GM18870 (cell line): ENCODE data around the gene RADIL.

Experiments
- ATAC-seq: cut with Tn5 transposase; IDR thresholded peaks from one replicate; pipeline ENCODE4 v1.9.1; 2021; ENCODE audit warnings: moderate library complexity; ENCODE audit not compliant: unreplicated experiment

Gene RADIL

DNA sequence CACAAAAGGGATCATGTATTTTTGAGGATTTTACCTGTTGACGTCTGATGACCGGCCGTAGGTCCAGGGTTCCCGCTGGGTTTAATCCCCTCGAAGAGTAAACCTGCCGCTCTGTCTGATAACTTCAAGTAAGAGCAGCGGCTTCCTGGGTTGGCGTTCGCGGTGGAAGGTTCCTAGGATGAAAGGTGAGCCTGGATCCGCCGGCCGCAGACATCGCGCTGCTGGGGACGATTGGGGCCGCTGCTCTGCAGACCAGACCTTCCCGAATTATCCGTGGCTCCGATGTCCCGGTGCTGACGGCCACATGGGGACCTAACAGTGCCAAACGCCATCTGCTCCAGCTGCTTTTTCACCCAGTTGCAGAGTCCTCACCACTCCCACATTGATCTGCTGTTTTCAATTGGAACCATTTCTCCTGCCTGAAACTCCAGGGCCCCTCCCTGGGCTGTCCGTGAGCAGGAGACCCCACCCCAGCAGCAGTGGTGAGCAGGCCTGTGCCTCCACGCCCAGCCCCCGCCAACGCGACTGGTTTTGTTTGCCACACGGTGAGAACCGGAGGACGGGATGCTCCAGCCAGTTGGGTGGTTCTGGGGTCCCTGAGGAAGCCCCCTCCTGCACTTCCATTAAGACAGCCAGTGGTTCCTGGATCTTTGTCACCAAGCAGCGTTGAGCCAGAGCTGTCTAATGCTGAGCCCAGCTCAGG is 120.3 kb downstream of the RADIL start:
- ATAC-seq = no peak

GRCh38 chr7:4762121-4763055 is 121.1 kb downstream of the RADIL start:
- no peak for ATAC-seq

DNA sequence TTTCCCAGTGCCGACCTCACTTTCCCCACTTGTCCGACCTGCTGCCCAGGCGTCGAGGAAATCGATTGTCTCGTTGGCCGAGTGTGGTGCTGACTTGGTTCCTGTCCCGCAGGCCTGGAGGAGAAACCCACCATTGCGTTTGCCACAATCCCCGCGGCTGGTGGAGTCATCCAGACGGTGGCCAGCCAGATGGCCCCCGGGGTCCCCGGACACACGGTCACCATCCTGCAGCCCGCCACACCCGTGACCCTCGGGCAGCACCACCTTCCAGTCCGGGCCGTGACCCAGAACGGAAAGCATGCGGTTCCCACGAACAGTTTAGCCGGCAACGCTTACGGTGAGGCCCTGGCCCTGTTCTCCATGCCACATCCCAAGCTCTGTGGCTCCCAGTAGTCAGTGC is 122.6 kb downstream of the RADIL start:
- no peak for ATAC-seq

- ATAC-seq = no peak
Observed at GRCh38 chr7:4759211-4759610, 124.3 kb downstream of the RADIL start.

DNA sequence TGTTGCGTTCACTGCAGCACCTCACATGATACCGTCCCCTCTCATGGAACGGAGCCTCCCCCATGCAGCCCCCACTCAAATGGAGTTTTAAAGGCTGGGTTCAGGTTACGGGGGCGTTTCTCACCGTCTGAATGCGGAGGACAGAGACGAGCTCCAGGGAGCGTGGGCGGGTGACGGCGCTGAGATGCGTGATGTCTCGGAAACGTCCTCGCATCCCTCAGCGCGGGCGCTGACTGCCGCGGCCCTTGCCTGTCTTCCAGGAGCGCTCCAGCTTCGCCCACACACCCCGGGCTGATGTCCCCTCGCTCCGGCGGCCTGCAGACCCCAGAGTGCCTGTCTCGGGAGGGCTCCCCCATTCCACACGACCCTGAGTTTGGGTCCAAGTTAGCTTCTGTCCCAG is 124.7 kb downstream of the RADIL start:
- ATAC-seq = no peak

DNA sequence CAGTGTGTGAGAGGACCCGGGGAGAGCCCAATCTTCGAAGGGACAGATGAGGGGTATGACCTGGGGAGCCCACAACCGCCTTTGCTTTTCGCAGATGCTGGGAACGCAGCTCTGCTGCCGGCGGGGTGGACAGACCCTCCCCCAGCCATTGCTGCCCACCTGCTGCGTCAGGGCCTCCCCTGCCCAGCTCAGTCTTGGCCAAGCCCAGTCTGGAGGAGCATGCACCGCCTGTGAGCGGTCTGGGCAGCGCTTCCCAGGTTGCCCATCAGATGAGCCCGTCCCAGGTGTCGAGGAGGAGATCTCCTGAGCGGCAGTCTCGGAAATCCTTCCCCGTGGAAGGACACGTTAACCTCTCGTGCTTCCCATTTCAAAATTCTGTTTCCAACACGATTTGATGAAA is 125.4 kb downstream of the RADIL start:
- ATAC-seq = no peak

- no peak for ATAC-seq
Observed at GRCh38 chr7:4755045-4755444, 128.5 kb downstream of the RADIL start.

DNA sequence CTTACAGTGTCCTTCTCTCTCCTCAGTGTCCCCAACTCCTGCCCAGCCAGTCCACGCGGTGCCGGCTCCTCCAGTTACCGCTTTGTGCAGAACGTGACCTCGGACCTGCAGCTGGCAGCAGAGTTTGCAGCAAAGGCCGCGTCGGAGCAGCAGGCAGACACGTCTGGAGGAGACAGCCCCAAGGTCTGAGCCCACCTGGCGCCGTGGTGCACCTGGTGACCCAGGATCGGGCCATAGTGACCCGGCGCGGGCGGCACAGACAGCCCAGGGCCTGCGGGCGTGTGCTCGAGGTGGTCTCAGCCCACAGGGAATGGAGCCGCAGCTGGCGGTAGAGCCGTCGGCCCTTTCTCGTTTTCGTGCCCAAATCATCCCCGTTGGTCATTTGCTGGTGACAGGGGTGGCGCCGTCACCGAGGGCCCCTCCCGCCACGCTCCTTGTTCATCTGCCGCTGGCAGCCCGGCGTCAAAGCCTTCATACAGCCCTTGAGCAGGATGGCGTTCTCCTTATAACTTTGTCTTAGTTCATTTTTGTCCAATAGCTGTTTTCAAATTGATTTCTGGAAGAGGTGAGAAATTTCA is 129.0 kb downstream of the RADIL start:
- ATAC-seq = no peak

DNA sequence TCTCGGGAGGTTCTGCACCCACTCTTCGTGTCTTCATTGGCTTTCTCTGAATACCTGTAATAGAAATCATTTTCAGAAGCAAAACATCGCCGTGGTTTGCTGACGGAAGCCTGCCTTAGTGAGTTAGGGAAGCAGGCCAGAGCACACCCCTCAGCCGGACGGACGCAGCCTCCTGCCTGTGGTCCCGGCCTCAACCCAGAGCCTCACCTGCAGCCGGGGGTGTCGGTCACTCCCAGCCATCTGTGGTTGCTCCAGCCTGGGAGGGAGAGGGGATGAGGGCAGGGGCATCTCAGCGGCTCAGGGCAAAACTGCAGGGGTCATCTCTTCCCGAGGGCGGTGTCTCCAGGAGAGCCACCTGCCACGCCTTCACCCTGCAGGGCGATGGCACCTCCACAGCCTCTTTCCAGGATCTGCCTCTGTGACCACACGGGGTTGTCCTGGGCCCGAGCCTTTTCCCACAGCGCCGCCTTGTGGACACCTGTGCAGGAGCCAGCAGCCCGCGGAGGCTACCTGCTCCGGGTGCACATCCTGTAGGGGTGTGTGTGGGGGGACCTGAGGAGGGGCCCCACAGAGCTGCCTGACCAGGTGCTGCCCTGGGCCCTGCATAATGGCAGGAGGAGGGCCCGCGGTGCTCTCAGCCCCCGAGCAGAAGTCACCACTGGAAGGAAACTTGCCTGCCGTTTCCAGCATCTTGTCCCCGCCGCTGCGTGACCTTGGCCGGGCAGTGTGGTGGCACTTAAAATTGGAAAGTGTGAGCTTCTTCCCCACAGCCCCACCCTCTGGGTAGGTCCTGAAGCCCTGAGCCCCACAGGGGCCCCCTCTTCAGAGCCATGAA is 129.7 kb downstream of the RADIL start:
- ATAC-seq = peak; percentile 63

DNA sequence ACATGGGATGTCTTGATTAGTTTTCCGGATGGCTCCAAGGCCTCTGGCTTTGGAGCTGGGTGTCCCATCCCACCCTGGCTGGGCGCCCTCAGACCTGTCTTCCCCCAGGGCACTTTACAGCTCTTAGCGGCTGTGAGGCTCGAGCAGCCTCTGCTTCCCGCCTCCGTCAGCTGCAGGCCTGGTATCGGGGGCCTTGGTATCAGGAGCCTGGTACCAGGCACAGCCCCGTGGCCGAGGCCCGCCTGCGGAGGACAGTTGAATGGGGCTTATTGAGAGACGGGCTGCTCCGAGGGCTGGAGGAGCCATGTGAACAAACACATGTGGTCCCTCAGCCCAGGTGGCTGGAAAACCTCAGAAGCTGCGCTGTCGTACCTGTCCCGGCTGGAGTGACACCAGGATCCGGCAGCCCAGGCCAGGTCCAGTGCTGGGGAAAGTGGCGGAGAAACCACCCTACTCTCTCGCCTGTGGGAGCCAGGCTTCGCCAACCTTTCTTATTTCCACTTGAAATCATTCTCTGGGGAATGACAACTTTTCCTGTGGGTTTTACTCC is 132.0 kb downstream of the RADIL start:
- ATAC-seq = no peak

- no peak for ATAC-seq
Observed at GRCh38 chr7:4749798-4750197, 133.7 kb downstream of the RADIL start.

DNA sequence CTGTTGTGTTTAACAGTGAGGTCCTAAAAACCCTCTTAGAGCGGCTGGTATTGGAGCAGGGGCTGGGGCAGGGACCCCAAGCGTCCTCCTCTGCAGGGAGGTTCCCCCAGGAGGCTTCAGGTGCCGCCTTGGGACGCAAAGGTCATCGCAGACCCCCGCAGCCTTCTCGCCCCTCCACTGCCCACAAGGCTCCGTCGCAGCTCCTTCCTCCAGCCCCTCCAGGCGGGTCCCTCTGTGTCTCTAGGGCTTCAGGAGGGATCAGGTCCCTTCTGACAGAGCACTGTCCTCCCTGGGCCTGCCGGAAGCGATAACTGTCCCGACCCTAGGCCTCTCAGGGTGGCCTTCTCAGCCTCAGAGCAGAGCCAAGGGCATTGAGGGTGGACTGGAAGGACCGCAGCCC is 134.2 kb downstream of the RADIL start:
- ATAC-seq = no peak
